Breast epithelium (tissue), 3 donors: ENCODE data around the gene STRBP.

Source experiments
- POLR2A ChIP-seq: fragments of 450-650 bp; IDR thresholded peaks from one replicate; pipeline ENCODE4 v1.6.1; 2016; ENCODE audit warnings: antibody characterized with exemption, mild to moderate bottlenecking, moderate library complexity
- POLR2AphosphoS5 ChIP-seq, 3 donors: sonication (generic); formaldehyde crosslinking; IDR thresholded peaks; one replicate each; pipeline ENCODE4 v1.6.1; 2017; ENCODE audit warnings: antibody characterized with exemption in 3 of 3
- TF ChIP-seq, protein P1 (sequence below), 3 donors: fragments of 450-650 bp; IDR thresholded peaks; one replicate each; pipeline ENCODE4 v1.5.1; 2016 to 2017; ENCODE audit warnings: antibody characterized with exemption in 3 of 3, mild to moderate bottlenecking in 3 of 3, moderate library complexity in 3 of 3

DNA sequence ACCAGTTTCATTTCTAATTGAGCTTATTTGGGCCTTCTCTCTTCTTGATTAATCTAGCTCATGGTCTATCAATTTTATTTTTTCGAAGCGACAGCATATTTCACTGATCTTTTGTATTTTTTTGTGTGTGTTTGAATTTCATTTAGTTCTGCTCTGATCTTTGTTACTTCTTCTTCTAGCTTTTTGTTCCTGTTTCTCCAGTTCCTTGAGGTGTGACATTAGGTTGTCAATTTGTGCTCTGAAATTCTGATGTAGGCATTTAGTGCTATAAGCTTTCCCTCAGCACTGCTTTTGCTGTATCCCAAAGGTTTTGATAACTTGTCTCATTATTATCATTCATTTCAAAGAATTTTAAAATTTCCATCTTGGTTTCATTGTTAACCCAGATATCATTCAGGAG, 67.3 kb downstream of the STRBP start:
- TF ChIP-seq POLR2AphosphoS5 (IDR thresholded peaks at IDR 0.05) (no peak), POLR2A (no peak)
- TF ChIP-seq, protein P1, sequence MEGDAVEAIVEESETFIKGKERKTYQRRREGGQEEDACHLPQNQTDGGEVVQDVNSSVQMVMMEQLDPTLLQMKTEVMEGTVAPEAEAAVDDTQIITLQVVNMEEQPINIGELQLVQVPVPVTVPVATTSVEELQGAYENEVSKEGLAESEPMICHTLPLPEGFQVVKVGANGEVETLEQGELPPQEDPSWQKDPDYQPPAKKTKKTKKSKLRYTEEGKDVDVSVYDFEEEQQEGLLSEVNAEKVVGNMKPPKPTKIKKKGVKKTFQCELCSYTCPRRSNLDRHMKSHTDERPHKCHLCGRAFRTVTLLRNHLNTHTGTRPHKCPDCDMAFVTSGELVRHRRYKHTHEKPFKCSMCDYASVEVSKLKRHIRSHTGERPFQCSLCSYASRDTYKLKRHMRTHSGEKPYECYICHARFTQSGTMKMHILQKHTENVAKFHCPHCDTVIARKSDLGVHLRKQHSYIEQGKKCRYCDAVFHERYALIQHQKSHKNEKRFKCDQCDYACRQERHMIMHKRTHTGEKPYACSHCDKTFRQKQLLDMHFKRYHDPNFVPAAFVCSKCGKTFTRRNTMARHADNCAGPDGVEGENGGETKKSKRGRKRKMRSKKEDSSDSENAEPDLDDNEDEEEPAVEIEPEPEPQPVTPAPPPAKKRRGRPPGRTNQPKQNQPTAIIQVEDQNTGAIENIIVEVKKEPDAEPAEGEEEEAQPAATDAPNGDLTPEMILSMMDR (IDR thresholded peaks at IDR 0.05), result no peak
